ENCODE measurements around the gene SEC24D.

The SEC24D gene

DNA sequence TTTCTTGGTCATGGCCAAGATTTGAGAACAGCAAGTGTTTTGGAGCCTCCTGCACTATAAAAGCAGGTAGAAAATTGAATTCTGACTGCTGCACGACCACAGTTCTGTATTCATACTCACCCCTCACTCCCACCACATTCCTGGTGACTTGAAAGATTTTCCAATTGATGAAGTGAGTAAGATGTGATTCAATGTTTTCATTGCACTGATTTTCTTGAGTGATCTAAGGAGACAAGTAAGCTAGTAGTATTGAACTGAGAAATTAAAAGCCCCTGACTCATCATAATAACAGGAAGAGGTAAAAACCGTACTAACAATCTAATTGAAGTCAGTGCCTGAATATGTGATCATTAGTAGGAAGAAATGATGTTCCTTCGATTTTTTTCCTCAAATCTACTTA is 6.1 kb upstream of the SEC24D start:
- no peak for DNase-seq (ENCODE audit: low read depth in 2 of 2)

DNA sequence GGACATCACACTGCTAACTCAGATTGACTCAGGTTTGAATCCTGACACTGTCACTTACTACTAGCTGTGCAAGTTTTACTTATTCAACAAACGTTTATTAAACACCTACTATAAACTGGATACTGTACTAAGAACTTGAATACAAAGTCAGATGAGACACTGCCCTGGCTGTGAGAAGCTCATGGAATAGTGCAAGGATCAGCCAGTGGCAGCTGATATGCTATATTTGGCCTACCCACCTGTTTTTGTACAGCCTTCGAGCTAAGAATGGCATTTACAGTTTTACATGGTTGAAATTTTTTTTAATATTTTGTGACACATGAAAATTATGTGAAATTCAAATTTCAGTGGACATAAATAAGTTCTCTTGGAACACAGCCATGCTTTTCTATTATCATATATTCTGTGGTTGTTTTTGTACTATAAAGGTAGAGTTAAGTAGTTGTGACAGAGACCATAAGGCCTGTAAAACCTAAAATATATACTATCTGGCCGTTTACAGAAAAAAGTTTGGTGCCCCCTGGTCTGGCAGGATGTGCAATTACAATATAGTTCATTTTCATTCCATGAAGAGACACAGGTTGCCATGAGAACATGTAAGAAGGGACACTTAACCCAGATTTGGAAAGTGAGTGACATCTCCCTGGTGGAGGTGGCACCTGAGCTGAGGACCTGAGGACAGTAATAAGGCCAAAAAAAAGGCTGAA is 3.4 kb upstream of the SEC24D start:
- DNase-seq (ENCODE audit: low read depth in 2 of 2), result no peak

DNA sequence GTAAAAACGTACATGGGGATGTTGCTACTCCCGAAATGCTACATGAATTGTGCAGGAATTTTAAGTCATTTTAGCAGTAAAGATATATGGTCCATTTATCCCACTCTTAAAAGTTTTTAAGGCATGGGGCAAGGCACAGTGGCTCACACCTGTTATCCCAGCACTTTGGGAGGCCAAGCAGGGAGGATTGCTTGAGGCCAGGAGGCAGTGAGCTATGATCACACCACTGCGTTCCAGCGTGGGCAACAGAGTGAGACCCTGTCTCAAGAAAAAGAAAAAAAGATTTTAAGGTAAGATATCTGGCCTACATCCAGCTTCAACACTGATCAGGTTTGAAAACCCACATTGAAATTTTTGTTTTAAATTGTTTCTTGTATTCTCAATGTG is 1.2 kb upstream of the SEC24D start:
- DNase-seq (ENCODE audit: low read depth in 2 of 2), result no peak

DNA sequence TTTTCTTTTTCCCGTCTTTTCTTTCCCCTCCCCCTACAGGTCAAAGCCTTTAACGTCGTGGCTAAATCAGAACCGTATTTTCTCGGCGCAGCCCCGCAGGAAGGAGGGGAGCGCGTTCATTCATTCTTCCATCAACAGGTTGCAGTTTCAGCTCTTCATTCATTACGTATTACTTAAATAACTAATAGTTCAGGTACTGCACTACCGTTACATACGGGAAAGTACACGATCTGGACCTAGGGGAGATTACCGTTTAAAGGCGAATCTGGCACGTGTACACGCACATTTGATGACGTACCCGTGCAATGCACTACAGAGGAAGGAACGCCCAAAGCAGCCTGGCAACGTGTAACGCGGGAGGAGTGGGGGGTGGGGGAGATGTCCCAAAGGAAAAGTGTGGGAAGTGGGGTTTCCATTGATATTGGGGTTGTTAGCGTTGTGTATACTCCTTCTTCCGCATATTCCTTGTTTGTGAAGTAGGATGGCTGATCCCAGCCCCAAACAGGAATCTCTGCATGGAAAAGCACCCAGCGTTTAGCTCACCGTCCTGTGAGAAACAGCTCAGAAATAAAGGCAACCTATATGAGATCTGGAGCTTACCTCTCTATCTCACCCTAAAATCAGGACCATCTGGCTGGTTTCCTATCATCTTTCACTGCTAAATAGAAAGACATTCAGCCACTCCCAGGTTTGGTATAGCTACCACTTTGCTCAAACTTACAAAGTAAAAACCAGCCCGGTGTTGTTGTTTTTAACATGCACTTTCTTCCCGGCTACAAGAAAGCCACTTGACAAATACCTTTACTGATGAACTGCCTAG is 585 bp upstream of the SEC24D start:
- DNase-seq (ENCODE audit: low read depth in 2 of 2), result peak in 1 of 2 donors; percentile 1

GRCh38 chr4:118834960-118835569 is 861 bp downstream of the SEC24D start:
- peak in 1 of 2 donors; percentile 26 for DNase-seq (ENCODE audit: low read depth in 2 of 2)

DNA sequence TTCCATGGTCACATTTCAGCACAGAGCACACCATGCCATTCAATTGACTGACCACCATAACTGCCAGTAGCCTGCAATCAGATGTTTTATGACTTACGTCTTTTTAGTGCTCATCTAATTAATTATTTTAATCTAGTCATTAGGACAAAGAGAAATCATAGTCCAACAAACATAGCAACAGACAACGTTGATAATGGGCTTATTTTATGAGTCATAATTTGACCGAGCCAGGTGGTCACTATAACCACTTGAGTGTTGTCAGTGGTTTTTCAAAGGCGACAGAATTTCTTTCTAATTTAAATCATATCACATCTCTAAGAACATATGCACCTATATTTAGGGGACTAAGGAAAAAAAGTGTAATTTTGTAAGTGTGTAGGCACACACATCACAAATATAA is 1.9 kb downstream of the SEC24D start:
- no peak for DNase-seq (ENCODE audit: low read depth in 2 of 2)

DNA sequence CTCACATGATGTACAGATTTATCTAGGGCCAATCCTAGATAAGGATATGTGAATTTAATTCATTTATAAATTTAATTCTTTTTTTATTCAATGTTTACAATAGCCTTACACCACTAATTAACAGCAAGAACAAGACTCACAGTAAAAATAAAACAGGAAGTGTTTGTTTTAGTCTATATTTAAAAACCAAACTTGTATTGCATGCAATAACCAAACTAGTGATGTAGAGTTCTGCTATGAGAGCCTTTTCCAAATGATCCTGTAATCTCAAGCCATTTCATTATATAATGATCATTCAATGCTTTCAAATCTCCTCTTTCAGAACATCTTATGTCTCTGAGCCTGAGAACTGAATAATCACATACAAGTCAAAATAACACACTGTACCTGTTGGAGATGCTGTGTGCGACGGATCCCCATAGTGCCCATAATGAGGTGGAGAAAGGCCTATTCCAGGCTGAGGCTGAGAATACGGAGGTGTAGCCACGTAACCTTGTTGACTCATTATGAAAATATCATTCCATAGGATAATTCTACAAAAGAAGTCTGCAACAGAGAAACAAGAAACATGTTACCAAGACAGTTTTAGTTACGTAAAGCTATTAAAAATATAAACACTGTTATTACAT is 2.6 kb downstream of the SEC24D start:
- DNase-seq (ENCODE audit: low read depth in 2 of 2), result no peak

DNA sequence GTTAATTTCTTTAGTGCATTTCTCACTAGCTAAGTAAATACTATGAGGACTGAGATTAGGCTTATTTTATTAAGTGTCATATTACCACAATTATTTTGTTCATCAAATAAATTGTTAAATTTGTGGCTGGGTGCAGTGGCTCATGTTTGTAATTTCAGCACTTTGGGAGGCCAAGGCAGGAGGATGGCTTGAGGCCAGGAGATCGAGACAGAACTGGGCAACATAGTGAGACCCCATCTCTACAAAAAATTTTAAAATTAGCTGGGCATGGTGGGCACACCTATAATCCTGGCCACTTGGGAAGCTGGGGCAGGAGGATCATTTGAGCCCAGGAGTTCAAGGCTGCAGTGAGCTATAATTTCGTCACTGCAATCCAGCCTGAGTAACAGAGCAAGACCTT is 6.8 kb downstream of the SEC24D start:
- no peak for DNase-seq (ENCODE audit: low read depth in 2 of 2)

DNA sequence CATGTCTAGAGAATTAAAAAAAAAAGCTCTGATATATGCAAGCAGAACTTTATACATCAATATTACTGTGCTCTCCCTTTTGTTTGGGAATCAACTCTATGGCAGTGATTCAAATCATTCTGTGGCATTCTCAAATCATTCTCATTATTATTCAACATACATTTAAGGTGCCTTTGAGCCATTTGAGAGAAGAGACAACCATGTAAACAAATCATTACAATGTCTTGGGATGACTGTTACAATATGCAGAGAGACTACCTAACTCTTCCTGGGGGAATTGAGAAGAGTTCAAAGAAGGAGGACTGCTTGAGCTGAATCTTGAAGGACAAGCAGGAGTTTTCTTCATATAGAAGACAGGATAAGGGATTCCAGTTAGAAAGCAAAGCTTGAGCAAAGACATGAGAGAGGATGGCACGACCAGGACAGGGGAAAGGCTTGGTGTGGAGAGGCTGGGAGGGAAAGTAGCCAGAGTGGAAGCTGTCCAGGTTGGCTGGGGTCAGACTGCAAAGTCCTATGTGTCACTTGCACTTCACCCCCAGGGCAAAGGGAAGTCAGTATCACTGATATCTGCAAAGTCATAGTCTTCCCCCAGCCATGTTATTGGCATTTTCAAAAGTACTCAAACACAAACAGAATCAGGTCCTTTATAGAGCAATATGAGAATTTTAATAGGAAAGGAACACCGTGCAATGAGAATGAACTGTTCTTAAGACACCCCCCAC is 9.0 kb downstream of the SEC24D start:
- DNase-seq (ENCODE audit: low read depth in 2 of 2), result no peak

DNA sequence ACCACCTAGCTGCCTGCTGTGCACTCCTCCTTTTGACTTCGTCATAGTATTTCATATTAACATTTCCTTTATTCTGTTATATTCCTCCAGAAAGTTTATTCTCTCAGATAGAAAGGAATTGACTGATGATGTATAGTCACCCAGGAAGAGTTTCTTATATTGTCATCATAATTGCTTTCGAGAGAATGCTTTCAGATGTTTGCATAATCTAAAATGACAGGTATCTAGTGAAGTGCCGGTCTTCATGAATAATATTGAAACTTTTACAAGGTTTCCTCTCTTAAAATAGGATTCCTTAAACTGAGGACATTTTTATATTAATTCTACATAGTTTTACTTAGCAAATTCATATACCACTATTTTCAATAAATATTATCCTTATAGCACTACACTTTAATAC is 10.1 kb downstream of the SEC24D start:
- DNase-seq (ENCODE audit: low read depth in 2 of 2), result no peak

DNA sequence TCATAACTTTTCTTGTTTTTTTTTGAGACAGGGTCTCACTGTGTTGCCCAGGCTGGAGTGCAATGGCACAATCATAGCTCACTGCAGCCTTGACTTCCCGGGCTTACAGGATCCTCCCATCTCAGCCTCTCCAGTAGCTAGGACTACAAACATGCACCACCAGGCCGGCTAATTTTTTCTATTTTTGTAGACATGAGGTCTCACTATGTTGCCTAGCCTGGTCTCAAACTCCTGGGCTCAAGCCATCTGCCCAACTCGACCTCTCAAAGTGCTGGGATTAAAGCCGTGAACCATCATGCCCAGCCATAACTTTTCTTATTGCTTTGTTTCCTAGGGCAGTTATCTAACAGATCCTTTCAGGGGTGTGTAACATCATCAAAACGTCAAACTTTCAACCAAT is 11.8 kb downstream of the SEC24D start:
- DNase-seq (ENCODE audit: low read depth in 2 of 2), result no peak

GRCh38 chr4:118823471-118823870 is 12.5 kb downstream of the SEC24D start:
- no peak for DNase-seq (ENCODE audit: low read depth in 2 of 2)

DNA sequence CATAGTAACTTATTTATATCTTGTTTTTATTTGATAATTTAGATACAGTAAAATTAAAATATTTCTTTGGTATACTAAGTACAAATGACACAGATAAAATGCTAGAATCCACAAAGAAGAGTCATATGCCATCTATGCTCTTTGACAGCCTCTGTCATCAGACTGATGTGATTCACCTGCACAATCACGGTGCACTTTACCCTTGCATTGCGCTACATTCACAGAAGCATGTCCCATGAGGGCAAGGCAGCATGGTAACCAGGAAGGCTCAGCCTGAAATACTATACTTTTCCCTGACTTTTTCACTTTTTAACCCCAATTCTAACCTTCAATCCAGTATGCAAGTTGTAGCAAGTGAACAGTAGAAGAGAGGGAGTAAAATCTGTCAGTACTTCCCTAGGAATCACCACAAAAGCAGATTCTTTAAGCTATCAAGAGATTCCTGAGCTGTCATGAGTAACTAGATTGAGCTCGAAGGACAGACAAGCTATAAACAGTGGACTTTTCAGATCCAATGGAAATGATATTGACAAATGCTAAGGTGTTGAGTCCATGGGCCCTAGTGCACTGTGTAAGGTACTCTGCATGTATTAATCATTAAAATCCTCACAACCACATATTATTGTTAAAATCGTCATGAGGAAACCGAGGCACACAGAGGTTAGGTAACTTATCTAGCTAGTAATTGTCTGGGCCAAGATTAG is 14.2 kb downstream of the SEC24D start:
- no peak for DNase-seq (ENCODE audit: low read depth in 2 of 2)

- no peak for DNase-seq (ENCODE audit: low read depth in 2 of 2)
These were observed 18.6 kb downstream of the SEC24D start for GRCh38 chr4:118817178-118817930.

GRCh38 chr4:118816538-118817177 is 19.3 kb downstream of the SEC24D start:
- no peak for DNase-seq (ENCODE audit: low read depth in 2 of 2)

GRCh38 chr4:118814891-118815290 is 21.0 kb downstream of the SEC24D start:
- no peak for DNase-seq (ENCODE audit: low read depth in 2 of 2)

- no peak for DNase-seq (ENCODE audit: low read depth in 2 of 2)
These were observed 21.9 kb downstream of the SEC24D start for GRCh38 chr4:118814058-118814457.

- DNase-seq (ENCODE audit: low read depth in 2 of 2), result no peak
These were observed 22.4 kb downstream of the SEC24D start for GRCh38 chr4:118813561-118813960.

DNA sequence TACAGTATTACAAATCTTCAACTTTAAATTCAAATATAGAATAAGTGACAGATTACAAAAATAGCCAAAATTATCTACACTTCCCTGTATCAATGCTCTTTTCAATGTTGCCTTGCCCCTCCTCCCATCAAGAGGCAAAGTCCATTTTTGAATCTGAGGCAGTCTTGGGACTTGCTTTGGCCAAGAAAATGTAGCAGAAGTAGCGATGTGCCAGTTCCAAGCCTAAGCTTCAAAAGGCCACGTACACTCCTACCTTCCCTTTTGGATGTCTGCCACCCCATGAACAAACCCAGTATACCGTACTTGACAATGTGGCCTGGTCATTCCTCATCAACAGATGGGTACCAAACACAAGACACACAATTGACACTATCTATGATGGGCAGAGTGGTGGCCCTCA is 24.1 kb downstream of the SEC24D start:
- no peak for DNase-seq (ENCODE audit: low read depth in 2 of 2)

Measured in stimulated activated CD8-positive, alpha-beta memory T cell treated with anti-CD3 and anti-CD28 coated beads, Interleukin-15, amount 100 ng/mL, for 4 hours (primary cell).